ENCODE results near the gene ATXN1L.
"Not testable (repeated sequence)": the region's sequence is repeated elsewhere in the genome, so short reads cannot be mapped to it uniquely, and the experiment has no call there.

The ATXN1L gene

DNA sequence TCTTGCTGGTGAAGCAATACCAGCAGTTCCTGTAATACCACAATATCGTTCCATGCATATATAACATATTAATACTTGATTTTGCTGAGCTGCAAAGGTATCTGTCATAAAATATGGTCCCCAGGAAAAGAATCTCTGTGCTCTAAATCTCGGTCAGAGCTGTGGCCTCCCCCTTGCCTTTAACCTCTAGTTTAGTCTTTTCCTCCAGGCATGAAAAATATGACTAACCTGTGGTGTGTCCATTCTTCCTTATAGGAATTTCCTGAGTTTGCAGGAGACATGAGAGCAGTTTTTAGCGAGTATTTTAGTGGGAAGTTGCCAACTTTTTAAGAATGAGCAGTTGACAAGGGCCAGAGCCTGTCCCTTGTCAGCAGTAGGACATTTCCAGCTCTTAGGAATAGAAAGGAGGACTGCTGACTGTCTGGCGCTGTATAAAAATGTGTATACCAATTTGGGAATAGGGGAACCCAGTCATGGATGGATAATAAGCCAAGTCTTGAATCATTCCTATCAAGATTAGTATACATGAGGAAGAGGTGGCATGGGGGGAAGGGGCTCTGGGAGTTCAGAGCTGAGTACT, 8.7 kb downstream of the ATXN1L start:
- DNase-seq = no peak

DNA sequence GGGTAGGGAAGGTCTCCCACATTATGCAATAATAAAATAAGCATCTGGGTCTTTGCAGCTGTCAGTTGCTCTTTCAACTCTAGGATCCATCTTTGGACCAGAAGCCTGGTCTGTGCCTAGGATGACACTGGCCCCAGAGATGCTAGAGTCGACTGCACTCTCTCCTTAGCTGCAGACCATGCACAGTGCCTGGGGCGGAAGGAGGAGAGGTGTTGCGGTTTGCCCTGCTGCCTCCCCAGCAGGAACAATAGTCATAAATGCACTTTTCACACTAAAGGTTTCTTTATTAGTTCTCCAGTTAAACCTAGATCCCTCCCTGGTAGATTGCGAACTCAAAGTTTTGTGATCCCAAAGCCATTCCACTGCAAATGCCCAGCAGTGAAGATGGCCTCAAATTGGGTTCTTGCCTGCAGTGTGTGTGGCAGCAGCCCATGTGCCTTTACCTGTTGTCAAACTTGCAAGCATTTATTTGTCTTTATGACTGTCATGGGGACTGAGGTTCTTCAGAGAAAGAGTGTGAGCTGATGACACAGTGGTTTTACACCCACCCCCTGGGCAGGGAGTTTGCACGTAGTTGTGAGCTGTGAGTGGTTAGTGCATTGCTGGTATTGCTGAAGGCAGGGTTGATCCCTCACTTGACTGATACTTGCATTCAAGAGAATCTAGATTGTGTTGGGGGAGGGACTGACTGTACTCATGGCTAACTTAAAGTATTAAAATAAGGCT, 10.3 kb downstream of the ATXN1L start:
- no peak for DNase-seq

DNA sequence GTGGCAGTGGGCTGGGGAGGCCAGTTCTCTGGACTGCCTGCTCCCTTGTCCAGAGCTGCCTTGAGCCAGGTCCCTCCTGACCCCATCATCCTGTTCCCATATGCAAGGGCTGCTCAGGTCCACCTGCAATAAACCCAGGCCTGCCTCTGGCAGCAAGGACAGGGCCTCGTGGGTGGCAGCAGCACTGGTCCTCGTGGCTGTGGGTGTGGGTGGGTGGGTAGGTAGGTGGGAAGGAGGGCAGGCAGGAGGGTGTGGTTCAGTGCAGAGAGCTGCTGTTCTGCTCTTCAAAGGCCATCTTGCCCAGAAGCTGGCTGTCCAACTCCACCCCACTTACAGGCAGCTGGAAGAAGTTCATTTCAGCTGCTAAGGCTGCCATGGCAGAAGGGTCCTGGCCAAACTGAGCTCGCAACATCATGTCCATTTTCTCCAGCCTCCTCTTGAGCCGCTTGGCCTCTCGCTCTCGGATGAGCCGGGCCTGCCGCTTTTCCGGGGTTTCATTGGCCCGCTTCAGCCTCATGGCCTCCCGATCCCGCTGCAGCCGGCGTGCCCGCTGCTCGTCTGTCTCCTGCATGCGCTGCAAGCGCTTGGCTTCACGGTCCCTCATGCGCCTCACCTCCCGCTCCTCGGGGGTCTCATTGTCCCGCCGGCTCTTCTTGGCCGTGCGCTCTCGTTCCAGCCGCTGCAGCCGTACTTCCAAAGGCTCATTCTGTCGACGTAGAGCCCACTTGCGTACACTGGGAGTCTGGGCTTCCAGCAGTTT, 14.2 kb downstream of the ATXN1L start:
- no peak for DNase-seq

DNA sequence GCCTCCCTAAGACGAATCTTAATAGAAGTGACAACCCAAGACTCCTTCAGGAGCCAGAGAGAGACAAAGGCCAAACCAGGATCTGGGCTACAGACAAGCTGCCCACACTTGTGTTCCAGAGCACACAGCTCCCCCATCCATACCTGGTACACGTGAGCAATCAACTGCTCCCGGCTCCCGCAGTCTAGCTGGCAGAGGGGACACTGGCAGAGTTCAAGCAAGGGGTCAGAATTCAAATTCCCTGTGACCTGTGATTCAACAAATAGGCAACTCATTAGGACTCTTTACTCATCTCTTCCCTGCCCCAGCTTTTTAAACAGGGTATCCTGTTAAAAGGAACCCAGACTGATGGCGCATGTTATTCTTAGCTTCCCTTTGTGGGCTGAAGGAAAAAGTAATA, 18.2 kb downstream of the ATXN1L start:
- no peak for DNase-seq

DNA sequence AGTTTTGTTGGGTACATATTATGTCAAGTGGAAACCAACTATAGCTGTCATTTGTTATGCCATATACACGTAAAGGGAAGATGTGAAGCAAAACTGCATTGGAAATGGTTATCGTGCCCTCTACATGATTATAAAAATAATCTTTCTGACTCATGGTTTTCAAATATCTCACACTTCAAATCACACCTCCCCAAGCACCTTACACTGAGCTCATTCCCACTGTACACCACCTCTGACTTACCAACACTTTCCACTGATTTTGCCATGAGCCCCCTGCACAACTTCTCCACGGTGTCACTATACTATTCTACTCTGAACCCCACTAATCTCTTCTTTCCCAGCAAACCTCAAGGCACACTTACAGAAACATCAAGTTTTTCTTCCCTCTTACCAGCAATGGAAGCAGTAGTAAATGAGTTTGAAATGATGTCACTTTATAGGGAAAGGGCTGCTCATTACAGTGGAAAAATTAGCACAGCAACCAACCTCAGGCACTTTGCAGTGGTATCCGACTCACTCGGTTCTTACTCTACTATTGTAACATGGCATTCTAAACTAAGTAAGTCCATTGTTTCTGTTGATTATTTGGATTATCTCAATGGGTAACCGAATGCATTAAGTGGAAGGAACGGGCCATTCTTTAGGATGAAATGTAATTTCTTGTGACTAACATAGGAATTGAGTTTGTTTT, 19.5 kb downstream of the ATXN1L start:
- DNase-seq = no peak

DNA sequence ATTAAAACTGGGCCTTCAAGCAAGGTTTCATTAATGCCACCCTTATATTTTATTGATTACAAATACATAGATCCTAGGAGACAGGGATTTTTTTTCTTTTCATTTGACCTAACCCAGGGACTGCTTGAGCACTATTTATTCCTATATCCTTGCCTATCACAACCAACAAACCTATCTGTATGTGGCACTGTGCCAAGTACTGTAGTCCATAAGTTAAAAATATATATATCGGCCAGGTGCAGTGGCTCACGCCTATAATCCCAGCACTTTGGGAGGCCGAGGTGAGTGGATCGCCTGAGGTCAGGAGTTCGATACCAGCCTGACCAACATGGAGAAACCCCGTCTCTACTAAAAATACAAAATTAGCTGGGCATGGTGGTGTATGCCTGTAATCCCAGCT, 21.4 kb downstream of the ATXN1L start:
- DNase-seq = not testable (repeated sequence)

DNA sequence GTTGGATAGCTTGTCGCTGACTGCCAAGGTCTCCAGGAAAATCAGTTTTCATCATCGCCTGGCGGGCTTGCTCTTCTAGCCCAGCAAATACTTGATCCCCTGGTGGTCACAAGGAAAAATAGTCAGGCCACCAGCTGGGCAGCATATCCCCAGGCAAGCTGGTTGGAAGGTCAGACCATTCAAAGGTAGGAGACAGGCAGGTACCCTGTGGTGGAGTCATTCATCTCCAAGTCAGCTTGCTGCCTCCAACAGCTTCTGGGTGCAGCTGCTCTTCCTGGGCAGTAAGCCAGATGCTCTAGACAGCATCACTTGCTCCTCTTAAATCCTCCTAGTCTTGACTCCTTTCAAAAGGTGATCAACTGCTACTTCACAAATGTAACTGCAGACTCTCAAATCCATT, 22.2 kb downstream of the ATXN1L start:
- DNase-seq = no peak

DNA sequence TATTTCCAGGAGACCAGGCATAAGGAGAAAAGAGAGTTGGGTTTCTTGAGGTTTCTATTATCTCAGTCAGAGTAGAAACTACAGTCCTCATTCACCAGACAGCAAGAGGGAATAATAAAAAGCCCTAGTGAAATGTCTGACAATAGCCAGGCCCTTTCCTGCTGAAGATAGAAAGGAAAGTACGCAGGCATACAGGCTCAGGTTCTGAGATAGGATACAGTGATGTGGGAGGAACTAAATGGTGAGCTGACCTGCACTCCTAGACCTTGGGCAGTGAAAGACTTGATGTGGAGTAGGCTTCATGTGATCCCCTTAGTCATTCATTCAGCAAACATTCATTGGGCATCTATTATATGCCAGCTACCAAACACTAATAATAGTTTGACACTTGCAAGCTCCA, 23.3 kb downstream of the ATXN1L start:
- no peak for DNase-seq

DNA sequence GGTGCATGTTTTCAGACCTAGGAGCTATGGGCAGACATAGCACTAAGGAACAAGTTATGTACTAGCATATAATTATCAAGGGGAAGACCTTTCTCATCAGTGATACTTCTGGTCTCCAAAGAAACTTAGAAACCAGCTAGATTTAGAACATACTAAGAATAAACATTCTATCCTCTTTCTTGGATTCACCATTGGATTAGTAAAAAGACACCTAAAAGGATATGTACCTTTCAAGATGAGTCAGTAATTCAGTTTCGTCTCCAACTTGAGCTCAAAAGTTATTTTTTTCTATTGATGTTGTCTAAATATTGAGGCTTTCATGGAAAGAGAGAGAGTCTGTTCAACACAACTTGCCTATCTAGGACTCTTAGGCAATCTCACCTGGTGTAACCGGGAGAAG, 25.0 kb downstream of the ATXN1L start:
- DNase-seq = no peak

DNA sequence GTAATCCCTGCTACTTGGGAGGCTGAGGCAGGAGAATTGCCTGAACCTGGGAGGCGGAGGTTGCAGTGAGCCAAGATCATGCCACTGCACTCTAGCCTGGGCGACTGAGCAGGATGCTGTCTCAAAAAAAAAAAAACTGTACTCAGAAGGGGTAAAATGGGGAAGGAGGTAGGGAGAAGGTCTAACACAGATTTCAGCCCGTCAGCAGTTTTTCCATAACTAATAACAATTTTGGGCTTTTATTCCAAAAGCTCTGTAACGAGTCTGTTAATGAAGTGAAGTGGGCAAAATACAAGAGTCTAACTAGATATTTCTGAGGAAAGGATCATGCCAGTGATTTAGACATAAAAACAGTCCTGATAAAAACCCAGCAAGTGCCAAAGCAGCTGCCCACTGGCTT, 27.4 kb downstream of the ATXN1L start:
- no peak for DNase-seq

DNA sequence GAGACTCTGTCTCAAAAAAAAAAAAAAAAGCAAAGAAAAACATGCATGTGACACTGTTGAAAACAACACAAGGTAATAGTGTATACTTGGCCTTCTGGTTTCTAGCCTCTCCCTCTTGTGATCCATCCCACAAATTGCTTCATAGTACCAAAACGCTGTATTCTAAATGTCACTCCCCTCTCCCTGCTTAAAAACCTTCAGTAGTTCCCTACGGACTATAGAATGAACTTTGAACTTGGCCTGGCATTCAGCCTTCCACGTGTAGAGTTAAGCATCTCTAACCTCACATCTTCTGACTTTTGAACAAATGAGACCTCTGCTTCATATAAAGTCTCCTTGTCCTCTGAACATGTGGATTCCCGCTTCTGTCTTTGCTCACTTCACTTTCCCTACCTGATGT, 33.1 kb downstream of the ATXN1L start:
- DNase-seq = no peak

DNA sequence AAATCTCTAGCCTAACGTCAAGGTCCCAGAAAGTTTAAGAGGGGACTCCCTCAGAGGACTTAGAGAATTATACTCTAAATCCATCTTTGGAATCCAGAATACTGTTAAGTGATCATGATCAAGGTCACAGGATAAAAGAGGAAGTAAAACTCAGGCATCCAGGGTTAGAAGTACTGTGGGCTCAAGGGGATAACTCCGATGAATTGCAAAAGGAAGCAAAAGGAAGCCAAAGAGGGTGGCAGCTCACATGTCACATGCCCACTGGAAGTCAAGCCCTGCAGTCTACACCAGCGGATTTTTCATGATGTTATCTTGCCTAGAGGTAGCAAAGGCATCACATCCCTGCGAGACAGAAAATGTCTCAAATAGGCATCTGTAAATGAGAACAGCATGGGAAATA, 34.4 kb downstream of the ATXN1L start:
- no peak for DNase-seq

DNA sequence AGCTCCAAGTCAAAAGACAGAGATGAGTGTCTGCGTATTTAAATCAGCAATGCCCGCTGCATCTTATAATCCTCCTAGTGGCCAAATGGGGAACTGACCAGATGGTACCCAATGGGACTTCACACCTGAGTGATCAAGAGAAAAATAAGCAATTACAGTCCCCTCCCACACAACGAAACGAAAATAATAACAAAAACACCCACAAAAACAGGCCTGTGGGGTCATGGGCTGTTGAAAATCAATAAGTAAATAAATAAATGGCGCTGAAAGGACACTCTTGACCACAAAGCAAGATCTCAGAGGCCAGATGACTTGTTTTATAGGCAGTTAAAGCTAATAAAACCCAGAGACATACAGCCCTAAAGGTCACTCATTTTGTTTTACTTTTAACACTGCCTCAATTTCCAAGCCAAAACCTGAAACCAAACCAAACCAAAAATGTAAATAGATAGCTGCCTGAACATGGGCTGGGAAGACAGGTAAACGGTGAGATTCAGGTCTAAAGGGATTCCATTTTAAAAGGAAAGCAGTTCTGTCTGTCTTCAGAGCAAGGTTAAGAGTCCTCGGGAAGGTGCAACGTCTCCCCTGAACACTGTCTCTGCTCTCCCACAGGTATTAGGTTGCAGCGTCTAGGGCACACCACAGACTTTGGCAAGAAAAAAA, 36.9 kb downstream of the ATXN1L start:
- peak; percentile 68 to 88 for DNase-seq

DNA sequence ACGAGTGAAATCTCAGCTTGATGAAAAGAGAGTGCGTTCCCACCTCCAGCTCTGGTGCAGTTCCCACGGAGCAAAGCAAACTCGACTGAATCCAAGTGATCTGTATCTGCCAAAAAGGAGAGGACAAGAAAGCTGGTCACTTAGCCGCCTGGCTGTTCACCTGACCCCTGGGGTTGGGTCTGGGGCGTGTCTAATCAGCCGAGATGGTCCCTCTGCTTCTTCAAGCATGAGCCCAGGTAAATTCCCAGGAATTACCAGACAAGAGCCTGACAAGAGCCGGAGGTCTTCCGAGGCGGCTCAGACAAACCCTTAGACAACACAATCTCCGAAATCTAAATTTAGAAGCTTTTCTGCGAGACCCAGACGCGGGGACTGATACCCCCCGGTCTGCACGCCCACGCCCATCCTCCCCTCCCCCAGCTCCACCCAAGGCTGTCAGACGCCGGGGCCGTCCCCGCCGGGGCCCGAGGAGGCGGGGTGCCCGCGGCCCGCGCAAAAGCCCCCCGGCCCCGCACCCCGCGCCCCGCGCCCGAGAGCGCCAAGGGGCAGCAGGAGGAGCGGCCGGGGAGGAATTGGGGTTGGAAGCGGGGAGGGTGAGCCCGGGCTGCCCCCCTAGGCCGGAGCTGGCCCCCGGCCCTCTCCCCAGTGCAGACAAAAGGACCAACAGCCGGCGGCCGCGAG, 37.5 kb downstream of the ATXN1L start:
- DNase-seq = peak; percentile 66 to 70

DNA sequence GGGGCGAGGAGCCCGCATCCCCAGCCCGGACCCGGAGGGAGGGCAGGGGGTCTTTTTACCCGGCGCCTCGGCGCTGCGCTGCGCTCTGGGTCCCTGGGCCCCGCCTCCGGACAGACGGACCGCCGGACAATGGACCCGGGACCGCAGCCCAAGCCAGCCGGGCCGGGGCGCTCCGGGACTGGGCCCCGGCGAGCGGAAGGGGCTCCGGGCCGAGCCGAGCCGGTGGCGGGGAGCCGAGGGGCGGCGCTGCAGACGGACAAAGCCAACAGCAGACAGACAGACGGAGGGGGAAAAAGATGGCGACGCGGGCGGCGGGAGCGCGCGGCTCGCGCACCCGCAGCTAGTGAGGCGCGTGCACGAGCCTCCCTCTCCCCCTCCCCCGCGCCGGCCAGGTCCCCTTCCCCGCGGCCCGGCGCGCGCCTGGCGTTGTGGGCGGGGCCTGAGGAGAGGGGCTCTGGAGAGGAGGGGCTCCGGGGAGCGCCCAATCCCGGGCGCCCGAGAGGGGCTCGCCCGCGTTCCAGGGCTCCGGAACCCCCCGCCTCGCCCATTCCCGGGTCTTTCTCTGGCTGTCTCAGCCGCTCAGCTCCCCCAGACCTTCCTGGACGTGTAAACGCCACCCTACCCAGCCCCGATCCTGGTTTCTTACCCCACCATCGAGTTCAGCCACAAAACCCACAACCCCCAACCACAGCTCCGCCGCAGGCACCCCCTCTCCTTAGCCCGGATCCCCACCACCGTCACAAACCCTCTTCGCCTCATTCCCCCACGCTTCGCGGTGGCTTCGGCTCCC, 38.3 kb downstream of the ATXN1L start, which contains the start of gene ZNF821:
Gene ZNF821, minus strand, starts transcription at position 334 of the 790 bp plus-strand sequence. CDS start 4,236 bp downstream, outside the sequence.
- peak; percentile 68 to 76 for DNase-seq

DNA sequence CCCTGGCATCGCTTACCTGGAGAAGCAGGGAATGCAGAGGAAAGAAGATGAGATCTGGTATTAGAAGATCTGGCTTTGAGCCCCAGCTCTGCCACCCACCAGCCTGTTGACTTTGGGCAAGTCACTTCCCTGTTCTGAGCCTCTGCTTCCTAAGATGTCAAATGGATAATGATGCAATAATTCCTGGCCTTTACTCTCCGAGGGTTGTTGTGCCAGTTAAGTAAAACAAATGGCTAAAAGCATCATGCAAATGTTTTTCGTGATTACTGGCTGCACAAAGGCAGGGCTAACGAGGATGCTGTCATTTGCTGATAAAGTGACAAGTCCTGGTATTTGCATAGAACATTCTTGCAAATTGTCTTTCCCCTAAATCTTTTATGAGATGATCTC, 39.5 kb downstream of the ATXN1L start:
- DNase-seq = no peak

DNA sequence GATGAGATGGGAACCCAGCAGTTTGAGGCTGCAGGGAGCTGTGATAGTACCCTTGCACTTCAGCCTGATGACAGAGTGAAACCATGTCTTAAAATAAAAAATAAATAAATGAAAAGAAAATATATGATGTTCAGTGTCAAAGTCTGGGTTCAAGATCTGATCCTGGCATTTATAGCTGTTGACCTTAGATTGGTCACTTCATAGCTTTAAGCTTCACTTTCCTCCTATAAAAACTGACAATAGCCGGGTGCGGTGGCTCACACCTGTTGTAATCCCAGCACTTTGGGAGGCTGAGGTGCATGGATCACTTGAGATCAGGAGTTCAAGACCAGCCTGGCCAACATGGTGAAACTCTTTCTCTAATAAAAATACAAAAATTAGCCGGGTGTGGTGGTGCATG, 43.4 kb downstream of the ATXN1L start:
- DNase-seq = no peak

DNA sequence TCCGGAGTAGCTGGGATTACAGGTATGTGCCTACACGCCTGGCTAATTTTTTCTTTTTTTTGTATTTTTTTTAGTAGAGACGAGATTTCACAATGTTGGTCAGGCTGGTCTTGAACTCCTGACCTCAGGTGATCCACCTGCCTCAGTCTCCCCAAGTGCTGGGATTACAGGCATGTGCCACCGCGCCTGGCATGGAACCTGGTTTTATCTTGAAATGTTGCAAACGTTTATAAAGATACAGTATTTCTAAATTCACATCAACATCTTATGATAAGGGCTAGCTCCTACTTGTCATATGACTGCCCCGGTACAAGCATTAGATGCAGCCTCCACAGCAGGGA, 48.1 kb downstream of the ATXN1L start:
- DNase-seq = no peak

DNA sequence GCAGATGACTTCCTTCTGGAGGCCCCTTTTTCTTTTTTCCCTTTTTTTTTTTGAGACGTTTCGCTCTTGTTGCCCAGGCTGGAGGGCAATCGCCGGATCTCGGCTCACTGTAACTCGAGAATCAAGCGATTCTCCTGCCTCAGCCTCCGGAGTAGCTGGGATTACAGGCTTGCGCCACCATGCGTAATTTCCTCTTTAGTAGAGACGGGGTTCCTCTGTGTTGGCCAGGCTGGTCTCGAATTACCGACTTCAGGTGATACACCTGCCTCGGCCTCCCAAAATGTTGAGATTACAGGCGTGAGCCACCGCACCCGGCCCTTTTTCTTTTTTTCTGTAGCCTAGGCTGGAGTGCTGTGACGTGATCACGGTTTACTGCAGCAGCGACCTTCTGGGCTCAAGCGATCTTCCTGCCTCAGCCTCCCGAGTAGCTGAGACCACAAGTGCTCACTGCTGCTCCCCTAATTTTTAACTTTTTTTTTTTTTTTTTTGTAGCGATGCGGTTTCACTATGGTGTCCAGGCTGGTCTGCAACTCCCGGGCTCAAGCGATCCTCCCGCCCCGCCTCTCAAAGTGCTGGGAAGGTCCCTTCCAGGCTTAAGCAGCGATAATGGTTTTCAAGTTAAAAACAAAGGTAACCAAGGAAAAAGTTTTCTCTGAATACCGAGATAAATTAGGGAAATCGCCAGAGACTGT, 48.6 kb downstream of the ATXN1L start:
- peak; percentile 32 to 33 for DNase-seq

DNA sequence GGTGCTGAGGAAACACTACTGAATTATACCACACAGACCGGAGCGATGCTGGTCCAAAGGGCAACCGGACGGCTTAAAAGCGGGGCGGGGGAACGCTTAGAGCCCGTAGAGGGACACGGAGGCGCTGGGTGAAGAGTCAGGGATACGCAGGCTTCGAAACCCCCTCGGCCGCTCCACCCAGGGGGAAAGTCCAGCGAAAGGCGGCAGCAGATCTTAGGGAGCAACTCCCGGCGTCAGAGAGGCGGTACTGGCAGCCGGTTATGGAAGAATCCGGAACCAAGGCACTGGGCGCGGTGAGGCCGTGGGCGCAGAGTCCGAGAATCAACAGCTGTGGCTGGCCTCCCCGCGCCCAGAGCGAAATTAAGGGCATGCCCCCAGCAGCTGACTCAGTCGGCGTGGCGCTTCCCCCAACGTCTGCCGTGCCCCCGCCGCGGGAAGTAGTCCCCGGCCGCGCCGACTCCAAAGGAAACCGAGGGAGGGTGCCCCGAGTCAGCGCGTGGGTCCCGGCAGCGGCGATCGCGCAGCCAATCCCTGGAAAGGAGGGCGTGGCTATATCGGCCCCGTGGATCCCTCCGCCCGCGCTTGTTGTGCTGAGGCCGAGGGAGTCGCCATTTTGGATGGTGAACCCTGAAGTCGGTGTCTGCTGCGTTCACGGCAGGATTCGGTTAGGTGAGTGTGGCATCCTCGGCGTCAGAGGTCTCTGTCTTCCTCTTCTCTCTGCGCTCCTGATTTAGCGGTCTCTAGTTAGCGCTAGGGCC, 49.3 kb downstream of the ATXN1L start, which contains the start of gene IST1:
Gene IST1, plus strand, starts transcription at position 611 of the 758 bp plus-strand sequence. CDS start 20,110 bp downstream, outside the sequence.
- peak; percentile 97 to 98 for DNase-seq
